ENCODE results near the gene ZNF576. TPM values are rescaled to one million over a fixed set of nuclear protein-coding genes. Genes with fewer than 3 reads are reported as not detected.
"Not testable (repeated sequence)": the region's sequence is repeated elsewhere in the genome, so short reads cannot be mapped to it uniquely, and the experiment has no call there.

Gene ZNF576
- 21.9 TPM for total RNA-seq

- Histone ChIP-seq H3K9me3 (no peaks in the 10 kb centered on the region), H3K27me3 (no peaks in the 10 kb centered on the region), H3K36me3 (peaks cover 0 to 35% of the 10 kb centered on the region in 2 donors), H3K27ac (peak within 1 kb of the TSS; percentile 96), H3K4me3 (peak within 1 kb of the TSS; percentile 62 to 64), H3K4me1 (peaks cover 39% of the 10 kb centered on the region)
- peak; percentile 99 to 100 for DNase-seq (ENCODE audit: extremely low spot score in 2 of 2)
- intact Hi-C loops (cut with DNase I) = no loop called here
- TF ChIP-seq POLR2A (IDR thresholded peaks at IDR 0.05) = peak; percentile 20 to 90
- peak; percentile 98 to 100 for TF ChIP-seq POLR2AphosphoS5 (IDR thresholded peaks at IDR 0.05; ENCODE audit: insufficient read depth in 1 of 2, low read depth in 1 of 2)
- no peak for TF ChIP-seq CTCF (IDR thresholded peaks at IDR 0.05)
These were observed at the start of gene ZNF576, which contains the start of gene IRGQ for GRCh38 chr19:43595999-43596841. Gene ZNF576 (plus strand): TSS chr19:43596595. CDS start chr19:43597109, 514 bp downstream. Gene IRGQ (minus strand): TSS chr19:43596134. CDS start chr19:43595338, 796 bp downstream.

- peaks cover 0 to 52% of the 10 kb centered on the region in 2 donors for H3K36me3 ChIP-seq
- H3K4me3 ChIP-seq; H3K27me3 ChIP-seq; H3K27ac ChIP-seq; H3K4me1 ChIP-seq; DNase-seq (ENCODE audit: extremely low spot score in 2 of 2); H3K9me3 ChIP-seq; intact Hi-C loops (cut with DNase I): not testable (repeated sequence)
These were observed 48.5 kb upstream of the ZNF576 start for GRCh38 chr19:43547926-43548325.

DNA sequence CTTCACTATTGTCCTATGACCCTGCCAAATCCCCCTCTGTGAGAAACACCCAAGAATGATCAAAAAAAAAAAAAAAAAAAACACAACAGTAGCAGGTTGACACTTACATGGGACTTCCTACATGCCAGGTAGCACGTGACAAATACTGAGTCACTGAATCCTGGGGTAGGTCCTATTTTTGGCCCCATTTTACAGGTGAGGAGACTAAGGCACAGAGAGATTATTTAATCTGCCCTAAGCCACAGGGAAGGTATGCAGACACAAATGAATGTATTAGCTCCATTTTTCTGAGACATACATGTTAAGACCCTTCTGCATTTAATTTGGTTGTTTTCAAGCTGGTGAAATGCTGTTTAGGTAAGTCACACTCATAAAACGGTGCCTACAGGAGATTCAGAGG, 47.7 kb upstream of the ZNF576 start:
- intact Hi-C loops (cut with DNase I) = no loop called here
- TF ChIP-seq CTCF (IDR thresholded peaks at IDR 0.05) (no peak), POLR2A (IDR thresholded peaks at IDR 0.05) (no peak), POLR2AphosphoS5 (IDR thresholded peaks at IDR 0.05; ENCODE audit: insufficient read depth in 1 of 2, low read depth in 1 of 2) (no peak)
- Histone ChIP-seq H3K9me3 (no peaks in the 10 kb centered on the region), H3K36me3 (peaks cover 0 to 48% of the 10 kb centered on the region in 2 donors), H3K4me3 (no peak overlapping the region), H3K4me1 (no peaks in the 10 kb centered on the region), H3K27ac (no peak overlapping the region), H3K27me3 (no peaks in the 10 kb centered on the region)
- DNase-seq (ENCODE audit: extremely low spot score in 2 of 2) = no peak

DNA sequence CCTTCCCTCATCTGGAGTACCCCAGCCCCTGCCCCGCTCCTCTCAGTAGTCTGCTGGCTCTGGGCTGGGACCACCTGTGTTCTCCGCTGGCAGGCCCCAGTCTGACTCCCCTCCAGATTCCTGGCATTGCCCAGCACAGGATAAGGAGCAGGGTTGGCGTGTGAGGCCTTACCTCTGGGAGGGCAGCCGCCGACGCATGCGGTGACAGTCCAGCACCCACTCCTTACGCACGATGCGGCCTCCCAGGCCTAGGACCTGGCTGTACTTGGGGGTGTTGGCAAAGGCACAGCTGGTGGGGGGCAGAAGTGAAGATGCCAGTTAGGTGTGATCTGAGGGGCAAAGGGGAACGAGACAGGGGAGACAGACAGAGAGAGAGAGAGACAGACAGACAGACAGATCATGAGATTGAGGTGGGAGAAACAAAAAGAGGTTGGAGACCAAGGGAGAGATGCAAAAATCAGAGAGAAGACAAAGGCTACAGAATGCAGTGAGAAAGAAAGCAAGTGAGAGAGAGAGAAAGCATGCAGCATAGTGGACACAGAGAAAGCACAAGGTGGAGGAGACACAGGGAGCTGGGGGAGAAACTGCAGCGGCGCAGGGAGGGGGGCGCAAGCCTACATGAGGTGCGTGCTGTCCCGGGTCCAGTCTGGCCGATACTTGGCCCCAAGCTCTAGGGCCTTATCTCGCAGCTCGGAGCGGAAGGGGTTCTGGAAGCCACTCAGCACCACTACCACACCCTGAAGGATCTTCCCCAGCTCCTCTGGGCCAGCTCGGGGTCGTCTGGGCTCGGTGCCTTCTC, 44.8 kb upstream of the ZNF576 start:
- Histone ChIP-seq H3K27ac (no peak overlapping the region), H3K36me3 (peaks cover 0 to 38% of the 10 kb centered on the region in 2 donors), H3K4me3 (no peak overlapping the region), H3K27me3 (no peaks in the 10 kb centered on the region), H3K9me3 (no peaks in the 10 kb centered on the region), H3K4me1 (no peaks in the 10 kb centered on the region)
- intact Hi-C loops (cut with DNase I) = no loop called here
- DNase-seq (ENCODE audit: extremely low spot score in 2 of 2) = no peak
- no peak for TF ChIP-seq POLR2AphosphoS5 (IDR thresholded peaks at IDR 0.05; ENCODE audit: insufficient read depth in 1 of 2, low read depth in 1 of 2)
- no peak for TF ChIP-seq CTCF (IDR thresholded peaks at IDR 0.05)
- no peak for TF ChIP-seq POLR2A (IDR thresholded peaks at IDR 0.05)

DNA sequence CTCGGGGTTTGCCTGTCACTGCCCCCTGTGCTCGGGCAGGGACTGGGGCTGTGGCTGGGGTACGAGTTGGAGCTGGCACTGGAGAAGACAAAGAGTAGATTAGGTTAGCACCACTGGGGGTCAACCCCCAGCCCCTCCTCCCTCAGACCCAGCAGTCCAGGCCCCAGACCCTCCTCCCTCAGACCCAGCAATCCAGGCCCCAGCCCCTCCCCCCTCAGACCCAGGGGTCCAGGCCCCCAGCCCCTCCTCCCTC, 44.3 kb upstream of the ZNF576 start:
- H3K36me3 ChIP-seq = peaks cover 0 to 38% of the 10 kb centered on the region in 2 donors

More for the DNA sequence above, 44.3 kb upstream of the ZNF576 start:
- no peaks in the 10 kb centered on the region for H3K9me3 ChIP-seq
- DNase-seq (ENCODE audit: extremely low spot score in 2 of 2) = no peak
- no peaks in the 10 kb centered on the region for H3K27me3 ChIP-seq
- TF ChIP-seq POLR2AphosphoS5 (IDR thresholded peaks at IDR 0.05; ENCODE audit: insufficient read depth in 1 of 2, low read depth in 1 of 2) (no peak), POLR2A (IDR thresholded peaks at IDR 0.05) (no peak), CTCF (IDR thresholded peaks at IDR 0.05) (no peak)
- intact Hi-C loops (cut with DNase I) = no loop called here
- no peak overlapping the region for H3K4me3 ChIP-seq
- H3K4me1 ChIP-seq = no peaks in the 10 kb centered on the region
- H3K27ac ChIP-seq = no peak overlapping the region
